CD4-positive, alpha-beta T cell treated with Interleukin-6 for 4 hours (primary cell): ENCODE results near the gene MT1HL1.

Source experiments
- DNase-seq: peaks from one replicate; pipeline ENCODE4 v3.0.0-alpha.2; 2020; ENCODE audit warnings: mixed read lengths

Gene MT1HL1

DNA sequence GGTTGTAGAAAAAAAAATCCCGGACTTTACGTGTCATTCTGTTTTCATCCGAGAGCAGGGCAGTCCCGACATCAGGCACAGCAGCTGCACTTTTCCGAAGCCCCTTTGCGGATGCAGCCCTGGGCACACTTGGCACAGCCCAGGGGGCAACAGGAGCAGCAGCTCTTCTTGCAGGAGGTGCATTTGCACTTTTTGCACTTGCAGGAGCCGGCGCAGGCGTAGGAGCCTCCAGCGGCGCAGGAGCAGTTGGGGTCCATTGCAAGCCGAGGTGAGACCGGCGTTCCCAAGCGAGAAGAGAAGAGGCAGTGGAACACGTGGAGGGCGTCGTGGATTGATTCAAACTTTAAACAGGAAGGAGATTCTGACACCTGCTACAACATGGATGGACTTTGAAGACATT is at the start of gene MT1HL1:
Gene MT1HL1, minus strand, starts transcription at position 326 of the 400 bp plus-strand sequence. Its CDS starts 69 bp downstream, at position 257.
- no peak for DNase-seq

DNA sequence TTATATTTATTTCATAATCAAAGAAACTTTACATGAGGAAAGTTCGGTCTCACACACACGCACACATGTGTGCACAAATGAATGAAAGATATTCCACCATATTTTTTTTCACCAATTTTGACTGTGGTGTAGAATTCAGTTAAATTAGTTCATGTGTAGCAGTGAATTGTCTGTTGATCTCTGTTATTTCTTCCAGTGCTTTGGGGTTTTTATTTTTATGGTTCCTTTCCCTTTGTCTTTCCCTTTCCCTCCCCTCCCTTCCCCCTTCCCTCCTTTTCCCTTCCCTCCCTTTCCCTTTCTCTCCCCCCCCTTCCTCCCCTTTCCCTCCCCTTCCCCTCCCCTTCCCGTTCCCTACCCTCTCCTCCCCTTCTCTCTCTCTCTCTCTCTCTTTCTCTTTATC is 46.7 kb upstream of the MT1HL1 start:
- DNase-seq, result no peak

GRCh38 chr1:237050185-237050584 is 45.9 kb upstream of the MT1HL1 start:
- no peak for DNase-seq

- DNase-seq, result no peak
These were observed 44.6 kb upstream of the MT1HL1 start for GRCh38 chr1:237048803-237049202.

DNA sequence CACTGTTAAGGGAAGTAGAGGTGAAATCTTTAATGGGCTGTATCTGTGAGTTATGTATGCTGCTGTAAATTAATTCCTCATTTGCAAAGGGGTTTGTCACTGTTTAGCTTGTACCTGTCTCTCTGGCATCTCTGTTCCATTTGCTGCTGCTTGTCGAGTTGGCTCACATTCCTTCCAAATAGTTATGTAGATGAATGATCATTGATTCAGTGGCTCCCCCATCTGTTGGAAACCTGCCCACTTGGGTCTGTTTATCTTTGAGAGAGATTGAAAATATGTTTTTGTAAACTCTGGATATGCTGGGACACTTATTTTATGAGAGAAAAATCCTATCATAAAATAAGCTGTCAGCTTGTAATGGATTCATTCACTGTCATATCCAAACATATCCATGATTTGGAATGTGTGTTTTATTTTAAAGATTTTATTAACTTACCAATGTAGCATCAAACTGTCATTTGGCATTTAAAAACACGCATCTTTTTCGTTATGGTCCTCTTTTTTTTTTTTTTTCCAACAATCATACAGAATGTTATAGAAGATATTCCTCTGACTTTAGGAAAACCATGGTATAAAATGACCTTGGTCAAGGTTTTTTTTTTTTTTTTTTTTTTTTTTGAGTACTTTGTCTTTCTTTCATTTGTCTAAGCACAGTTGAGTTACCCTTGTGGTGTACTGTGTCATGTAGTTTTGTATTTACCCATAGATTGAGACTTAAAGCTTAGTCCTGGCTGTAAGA is 41.2 kb upstream of the MT1HL1 start:
- no peak for DNase-seq

GRCh38 chr1:237043846-237044636 is 39.8 kb upstream of the MT1HL1 start:
- no peak for DNase-seq

- DNase-seq, result no peak
These were observed 38.8 kb upstream of the MT1HL1 start for GRCh38 chr1:237042892-237043576.

DNA sequence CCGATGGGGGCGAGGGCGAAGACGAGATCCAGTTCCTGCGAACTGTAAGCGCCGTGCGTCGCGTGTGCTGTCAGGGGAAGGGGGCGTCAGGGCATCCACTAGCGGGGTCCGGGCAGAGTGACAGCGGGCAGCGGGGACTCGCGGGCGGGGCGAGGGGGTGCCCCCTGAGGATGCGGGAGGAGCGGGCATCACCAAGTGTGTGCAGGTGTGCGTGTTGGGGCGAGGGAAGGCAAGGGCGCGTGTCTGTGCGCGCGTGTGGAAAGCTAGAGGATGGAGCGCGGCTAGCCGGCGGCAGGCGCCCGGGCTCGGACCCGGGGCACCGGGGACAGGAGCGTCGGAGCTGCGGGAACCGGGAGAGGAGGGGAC is 38.3 kb upstream of the MT1HL1 start:
- DNase-seq, result no peak

DNA sequence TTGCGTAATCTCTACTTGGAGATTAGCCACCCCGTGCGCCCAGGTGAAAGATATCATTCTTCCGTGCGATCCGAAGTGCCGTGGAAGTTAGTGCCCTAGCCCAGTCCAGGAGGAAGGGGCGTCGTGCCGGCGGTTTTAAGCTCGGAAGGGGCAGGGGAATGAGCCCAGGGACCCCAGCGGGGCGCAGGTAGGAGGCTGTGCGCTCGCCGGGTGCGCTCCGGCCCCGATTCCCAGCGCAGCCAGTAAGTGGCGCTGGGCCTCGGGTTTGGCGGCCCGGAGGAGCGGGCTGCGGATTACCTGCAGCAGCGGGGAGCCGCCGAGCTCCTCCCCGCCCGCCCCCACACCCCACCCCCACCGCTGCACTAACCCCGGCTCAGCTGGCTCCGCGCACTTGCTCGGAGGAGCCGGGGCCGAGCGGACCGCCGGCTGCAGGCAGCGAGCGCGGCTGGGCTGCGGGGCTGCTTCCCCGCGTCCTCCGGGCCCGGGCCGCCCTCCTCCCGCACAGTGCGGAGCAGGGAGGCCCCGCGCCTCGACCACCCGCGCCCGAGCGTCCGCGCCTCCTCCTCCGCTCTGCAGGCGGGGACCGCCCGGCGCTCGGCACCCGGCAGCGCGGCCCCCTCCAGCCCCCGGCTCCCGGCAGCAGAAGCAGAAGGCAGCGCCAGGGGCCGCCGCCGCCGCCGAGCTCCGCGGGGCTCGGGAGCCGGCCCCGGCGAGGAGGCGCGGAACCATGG is 37.7 kb upstream of the MT1HL1 start, which contains the start of gene RYR2:
Gene RYR2, plus strand, starts transcription at position 390 of the 731 bp plus-strand sequence. Its CDS starts 338 bp downstream, at position 728.
- no peak for DNase-seq

DNA sequence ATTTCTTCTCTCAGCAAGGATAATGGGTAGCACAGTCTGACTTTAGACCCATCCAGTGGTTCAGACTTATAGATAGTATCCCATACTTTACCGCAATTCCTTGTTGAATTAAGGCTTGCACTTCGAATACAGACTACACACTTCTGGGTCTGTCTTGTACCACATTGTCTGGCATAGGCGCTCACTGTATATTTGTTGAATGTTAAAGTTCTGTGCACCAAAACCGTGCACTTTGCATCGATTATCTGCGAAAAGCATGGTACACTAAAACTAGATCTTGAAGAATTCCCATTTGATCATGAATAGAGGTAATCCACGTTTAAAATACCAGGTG is 37.2 kb upstream of the MT1HL1 start:
- DNase-seq, result no peak

DNA sequence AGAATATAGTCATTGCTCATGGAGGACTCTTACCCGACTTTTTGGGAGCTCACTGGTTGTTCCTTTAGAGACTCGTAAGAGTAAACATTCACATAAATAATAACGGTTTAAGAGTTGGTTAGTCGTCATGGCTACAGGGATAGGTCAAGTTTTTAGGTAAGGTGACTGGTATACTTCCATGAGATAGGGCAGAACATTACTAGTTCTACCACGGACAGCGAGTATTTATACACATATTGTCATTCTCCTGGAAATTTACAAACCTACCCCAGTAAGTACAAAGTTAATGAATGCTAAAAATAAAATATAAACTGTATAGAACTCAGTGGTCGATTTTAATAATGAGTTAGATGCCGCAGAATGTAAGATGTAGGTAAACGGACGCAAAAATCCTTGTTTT is 36.6 kb upstream of the MT1HL1 start:
- DNase-seq, result no peak

DNA sequence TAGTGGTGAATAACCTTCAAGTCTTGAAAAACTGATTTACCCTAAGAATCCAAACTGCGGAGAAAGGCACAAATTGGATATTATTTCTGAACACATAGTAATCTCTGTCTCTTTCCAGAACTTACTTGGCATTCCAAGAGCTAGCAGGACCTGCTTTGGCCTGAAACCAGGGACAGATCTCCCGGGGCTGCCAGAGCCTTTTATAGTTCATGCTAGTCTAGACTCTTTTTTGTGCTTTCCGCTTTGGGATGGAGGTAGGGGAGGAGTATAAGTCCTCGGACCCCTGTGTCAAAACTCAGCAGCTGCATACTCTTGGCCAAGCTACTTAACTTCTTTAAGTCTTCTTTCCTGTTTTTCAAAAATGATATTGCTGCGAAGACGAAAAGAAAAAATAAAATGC is 34.0 kb upstream of the MT1HL1 start:
- DNase-seq, result no peak

GRCh38 chr1:237035759-237036158 is 31.5 kb upstream of the MT1HL1 start:
- no peak for DNase-seq

DNA sequence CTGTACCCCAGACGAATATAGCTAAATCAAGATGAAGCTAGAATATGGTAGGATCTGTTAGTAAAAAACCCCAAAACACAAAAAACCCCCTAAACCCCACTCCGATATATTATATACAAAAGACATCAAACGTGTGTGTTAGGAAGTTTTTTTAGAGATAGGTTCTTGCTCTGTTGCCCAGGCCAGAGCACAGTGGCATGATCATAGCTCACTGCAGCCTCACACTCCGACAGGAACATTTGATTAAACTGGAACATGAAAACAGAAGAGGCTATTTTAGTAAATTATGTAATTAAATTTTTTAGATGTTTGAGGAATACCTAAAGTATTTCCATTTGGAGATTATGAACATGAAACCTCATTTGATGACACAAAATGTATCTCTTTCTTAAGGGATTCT is 29.6 kb upstream of the MT1HL1 start:
- no peak for DNase-seq

GRCh38 chr1:237033061-237033460 is 28.8 kb upstream of the MT1HL1 start:
- no peak for DNase-seq

GRCh38 chr1:237032029-237032428 is 27.8 kb upstream of the MT1HL1 start:
- no peak for DNase-seq

GRCh38 chr1:237031480-237031879 is 27.2 kb upstream of the MT1HL1 start:
- no peak for DNase-seq

- DNase-seq, result no peak
These were observed 25.8 kb upstream of the MT1HL1 start for GRCh38 chr1:237029850-237030535.

- no peak for DNase-seq
These were observed 25.0 kb upstream of the MT1HL1 start for GRCh38 chr1:237029240-237029639.

DNA sequence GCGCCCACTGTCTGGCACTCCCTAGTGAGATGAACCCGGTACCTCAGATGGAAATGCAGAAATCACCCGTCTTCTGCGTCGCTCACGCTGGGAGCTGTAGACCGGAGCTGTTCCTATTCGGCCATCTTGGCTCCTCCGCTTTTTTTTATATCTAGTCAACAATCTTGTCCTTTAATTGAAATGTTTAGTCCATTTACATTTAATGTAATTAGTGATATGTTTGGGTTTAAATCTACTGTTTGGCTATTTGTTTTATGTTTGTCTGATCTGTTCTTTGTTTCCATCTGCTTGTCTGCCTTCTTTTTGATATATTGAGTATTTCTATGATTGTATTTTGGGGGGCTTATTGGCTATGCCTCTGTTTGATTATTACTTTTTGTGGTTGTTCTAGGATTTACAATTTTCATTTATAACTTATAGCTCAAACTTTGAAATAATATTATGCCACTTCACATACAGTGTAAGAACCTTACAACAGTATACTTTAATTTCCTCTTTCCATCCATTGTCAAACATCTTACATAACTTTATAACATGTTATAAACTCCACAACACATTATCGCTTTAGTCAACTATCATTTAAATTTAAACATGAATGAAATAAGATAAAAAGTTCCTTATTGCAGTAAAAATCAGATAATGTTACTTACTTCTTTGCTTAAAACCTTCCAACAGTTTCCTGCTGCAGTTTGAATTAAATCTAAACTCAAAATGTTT is 21.3 kb upstream of the MT1HL1 start:
- DNase-seq, result no peak

DNA sequence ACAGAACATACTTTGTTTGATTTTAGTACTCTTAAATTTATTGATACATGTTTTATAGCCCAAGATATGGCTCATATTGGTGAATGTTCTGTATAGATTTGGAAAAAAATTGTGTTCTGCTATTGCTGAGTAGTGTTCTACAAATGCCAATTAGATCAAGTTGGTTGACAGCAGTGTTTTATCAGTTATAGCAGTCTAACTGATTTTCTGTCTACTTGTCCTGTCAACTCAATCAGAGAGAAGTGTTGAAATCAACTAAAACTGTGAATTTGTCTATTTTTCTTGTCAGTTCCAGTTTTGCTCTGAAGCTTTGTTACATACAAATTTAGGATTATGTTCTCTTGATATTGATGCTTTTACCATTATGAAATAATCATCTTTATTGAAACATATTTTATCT is 14.7 kb upstream of the MT1HL1 start:
- no peak for DNase-seq

DNA sequence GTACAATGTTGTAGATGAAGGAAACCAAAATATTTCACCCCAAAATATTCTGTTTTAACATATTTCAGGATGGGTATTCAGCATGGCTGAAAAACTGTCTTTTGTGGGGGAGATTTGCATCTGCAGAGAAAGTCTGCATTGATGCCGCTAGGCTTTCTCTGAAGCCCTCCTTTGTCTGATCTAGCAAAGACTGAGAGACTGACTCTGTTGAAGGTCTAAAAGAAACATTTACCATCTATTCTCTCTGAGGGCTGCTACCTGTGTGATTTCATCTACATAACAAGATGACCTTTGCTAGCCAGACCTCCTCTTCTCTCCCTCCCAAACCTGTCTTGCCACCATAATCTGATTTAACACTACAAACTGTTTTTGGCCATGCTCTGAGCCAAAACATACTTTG is 12.4 kb upstream of the MT1HL1 start:
- DNase-seq, result no peak
